Aorta (tissue), 5 donors: ENCODE results near the gene SEM1. TPM values are rescaled to one million over a fixed set of nuclear protein-coding genes. Genes with fewer than 3 reads are reported as not detected.
"Not testable (repeated sequence)": the region's sequence is repeated elsewhere in the genome, so short reads cannot be mapped to it uniquely, and the experiment has no call there.

Experiments used
- ATAC-seq: fragments of 200-7000 bp; cut with Tn5 transposase; one replicate; pipeline ENCODE4 v1.9.1; 2022; ENCODE audit warnings: moderate library complexity; ENCODE audit not compliant: low FRiP score
- DNase-seq, 2 donors: peaks; one replicate each; pipeline ENCODE4 v3.0.0-alpha.2; 2020
- H3K27ac ChIP-seq, 2 donors: one replicate each; pipeline ENCODE4 v1.5.1; 2013; ENCODE audit warnings: low read length in 2 of 2, mild to moderate bottlenecking in 2 of 2, moderate library complexity in 2 of 2, control low read depth in 1 of 2, inconsistent platforms in 1 of 2, low read depth in 1 of 2
- H3K27me3 ChIP-seq, 2 donors: one replicate each; pipeline ENCODE4 v1.6.1; 2013; ENCODE audit warnings: control low read depth in 1 of 2, low read length in 1 of 2, mild to moderate bottlenecking in 1 of 2, moderate library complexity in 1 of 2; ENCODE audit not compliant: insufficient read depth in 2 of 2, control insufficient read depth in 1 of 2
- H3K36me3 ChIP-seq, 2 donors: one replicate each; pipeline ENCODE4 v1.6.1; 2013; ENCODE audit warnings: control low read depth in 1 of 2, low read length in 1 of 2, mild to moderate bottlenecking in 1 of 2; ENCODE audit not compliant: insufficient read depth in 2 of 2, control insufficient read depth in 1 of 2
- H3K4me1 ChIP-seq, 2 donors: one replicate each; pipeline ENCODE4 v1.6.1; 2013; ENCODE audit warnings: low read length in 2 of 2, control low read depth in 1 of 2, mild to moderate bottlenecking in 1 of 2, moderate library complexity in 1 of 2; ENCODE audit not compliant: insufficient read depth in 2 of 2, control insufficient read depth in 1 of 2
- H3K4me3 ChIP-seq, 2 donors: one replicate each; pipeline ENCODE4 v1.5.1; 2013; ENCODE audit warnings: low read length in 2 of 2, control low read depth in 1 of 2, mild to moderate bottlenecking in 1 of 2
- H3K9me3 ChIP-seq: one replicate; pipeline ENCODE4 v1.6.1; 2013; ENCODE audit warnings: mild to moderate bottlenecking, low read length; ENCODE audit not compliant: control insufficient read depth
- WGBS, 2 donors: extraction: QIAGEN DNeasy Blood & Tissue Kit; methylation state at CpG; one replicate each; pipeline ENCODE4 v1.1.7; 2013; 5-methylcytosine and 5-hydroxymethylcytosine counted together
- intact Hi-C, 2 donors: fragments of 100-400 bp; cut with DNase I; formaldehyde crosslinking; loops; one replicate each; pipeline versions ENCODE4 v1.14.2 to v1.15.0; 2022
- long read RNA-seq, 2 donors: library from polyadenylated mRNA; unstranded; transcript quantifications; one replicate each; pipeline ENCODE4 v2.0.0, GENCODE V29; 2020 to 2021
- polyA plus RNA-seq, 2 donors: library from polyadenylated mRNA; stranded (reverse); fragments of 200-250 nt; gene quantifications; one replicate each; pipeline ENCODE4 v1.2.3, GENCODE V29; 2013
- total RNA-seq, 2 donors: library from RNA; stranded (reverse); fragmentation: NEBNext Ultra II Directional; extraction: Animal tissue kit (Norgen Biotek cat#: 25700); gene quantifications; one replicate each; pipeline ENCODE4 v1.2.1, GENCODE V29; 2021
- donor health status: healthy with polysubstance abuse.
- donor health status: Bipolar disorder and iron deficiency.
- donor health status: DM: no; HTN: no; CAD: no.
- donor health status: DM: no; HTN: no; CAD: no.
- donor health status: DM: yes; HTN: yes; CAD: no.

The SEM1 gene
- total RNA-seq (10 to 100 TPM; 41.8 to 45.6 TPM), polyA plus RNA-seq (10 to 100 TPM; 58.4 to 89.8 TPM)
- long read RNA-seq, donor 1, transcript SEM1-201 (3 exons, 1,314 nt): major isoform, 19 of 65 reads
- long read RNA-seq, donor 1, partial matches to known transcripts: 2 of 65 reads
- long read RNA-seq, donor 1, other reads (novel, unspliced or antisense): 42 of 65 reads
- long read RNA-seq, donor 2, transcript SEM1-201 (3 exons, 1,314 nt): major isoform, 38 of 47 reads
- long read RNA-seq, donor 2, partial matches to known transcripts: 0 of 47 reads
- long read RNA-seq, donor 2, other reads (novel, unspliced or antisense): 9 of 47 reads

- DNase-seq (peak; percentile 90 to 94), ATAC-seq (peak; percentile 98)
- Histone ChIP-seq H3K27me3 (no peaks in the 10 kb centered on the region), H3K27ac (peak within 1 kb of the TSS; percentile 34 to 65), H3K36me3 (no peaks in the 10 kb centered on the region), H3K4me1 (peaks cover 0 to 4% of the 10 kb centered on the region in 2 donors), H3K4me3 (peak within 1 kb of the TSS; percentile 72 to 85), H3K9me3 (no peaks in the 10 kb centered on the region)
- 1% methylated on average over 46 of the region's 46 CpGs for WGBS, 2 donors
- intact Hi-C loops: loop anchor here (10.0 kb wide), 1 partner anchor 315 kb away; the partner anchor contains the start of gene DLX5 (in 2 of the 2)
Observed at GRCh38 chr7:96709381-96710228, at the start of gene SEM1. Gene SEM1, minus strand, starts transcription at chr7:96709846. Its CDS starts 83 bp downstream, at chr7:96709763.

GRCh38 chr7:96757880-96758279 lies 48.2 kb upstream of the SEM1 start:
- ATAC-seq, intact Hi-C loops: not testable (repeated sequence)
- WGBS, 2 donors: 89 to 96% methylated on average over 1 of the region's 1 CpG

GRCh38 chr7:96747418-96747940 lies 37.8 kb upstream of the SEM1 start:
- Histone ChIP-seq H3K4me1 (no peaks in the 10 kb centered on the region), H3K27me3 (no peaks in the 10 kb centered on the region), H3K27ac (no peak overlapping the region), H3K36me3 (no peaks in the 10 kb centered on the region), H3K4me3 (no peak overlapping the region), H3K9me3 (peaks cover 5% of the 10 kb centered on the region)
- ATAC-seq (no peak), DNase-seq (no peak)
- intact Hi-C loops: no loop called here
- WGBS, 2 donors: 81 to 86% methylated on average over 2 of the region's 2 CpGs

More at GRCh38 chr7:96757880-96758279, 48.2 kb upstream of the SEM1 start:
- not testable (repeated sequence) for H3K9me3 ChIP-seq, H3K4me1 ChIP-seq, H3K27me3 ChIP-seq, DNase-seq, H3K27ac ChIP-seq, H3K36me3 ChIP-seq, H3K4me3 ChIP-seq

- no peaks in the 10 kb centered on the region for H3K9me3 ChIP-seq
- H3K27me3 ChIP-seq: peaks cover 0 to 6% of the 10 kb centered on the region in 2 donors
- H3K36me3 ChIP-seq: no peaks in the 10 kb centered on the region
- no peak for DNase-seq
- no peaks in the 10 kb centered on the region for H3K4me1 ChIP-seq
- no peak for ATAC-seq
- no peak overlapping the region for H3K4me3 ChIP-seq
- no peak overlapping the region for H3K27ac ChIP-seq
- 26 to 30% methylated on average over 4 of the region's 4 CpGs for WGBS, 2 donors
- intact Hi-C loops: no loop called here
Observed at GRCh38 chr7:96740130-96740529, 30.5 kb upstream of the SEM1 start.

GRCh38 chr7:96739609-96740008 lies 30.0 kb upstream of the SEM1 start:
- no peak overlapping the region for H3K27ac ChIP-seq
- no peaks in the 10 kb centered on the region for H3K36me3 ChIP-seq
- DNase-seq (no peak), ATAC-seq (no peak)
- H3K4me1 ChIP-seq: no peaks in the 10 kb centered on the region
- H3K27me3 ChIP-seq: peaks cover 0 to 6% of the 10 kb centered on the region in 2 donors
- H3K4me3 ChIP-seq: no peak overlapping the region
- intact Hi-C loops: no loop called here
- H3K9me3 ChIP-seq: no peaks in the 10 kb centered on the region
- WGBS, 2 donors: 46 to 47% methylated on average over 1 of the region's 1 CpG

GRCh38 chr7:96739167-96739566 lies 29.5 kb upstream of the SEM1 start:
- H3K27ac ChIP-seq: no peak overlapping the region
- intact Hi-C loops: no loop called here
- no peaks in the 10 kb centered on the region for H3K36me3 ChIP-seq
- H3K9me3 ChIP-seq: no peaks in the 10 kb centered on the region
- no peak for ATAC-seq
- H3K4me3 ChIP-seq: no peak overlapping the region
- no peak for DNase-seq
- 28 to 39% methylated on average over 1 of the region's 1 CpG for WGBS, 2 donors
- H3K27me3 ChIP-seq: peaks cover 0 to 6% of the 10 kb centered on the region in 2 donors
- no peaks in the 10 kb centered on the region for H3K4me1 ChIP-seq

GRCh38 chr7:96738705-96739104 lies 29.1 kb upstream of the SEM1 start:
- intact Hi-C loops: no loop called here
- no peak overlapping the region for H3K27ac ChIP-seq
- H3K27me3 ChIP-seq: peaks cover 0 to 6% of the 10 kb centered on the region in 2 donors
- no peak overlapping the region for H3K4me3 ChIP-seq
- no peaks in the 10 kb centered on the region for H3K4me1 ChIP-seq
- ATAC-seq: no peak
- H3K9me3 ChIP-seq: no peaks in the 10 kb centered on the region
- DNase-seq: no peak
- 80 to 94% methylated on average over 2 of the region's 2 CpGs for WGBS, 2 donors
- no peaks in the 10 kb centered on the region for H3K36me3 ChIP-seq

- H3K27me3 ChIP-seq: peaks cover 0 to 6% of the 10 kb centered on the region in 2 donors
- H3K36me3 ChIP-seq: no peaks in the 10 kb centered on the region
- H3K4me3 ChIP-seq: no peak overlapping the region
- 60% methylated on average over 3 of the region's 3 CpGs for WGBS, 2 donors
- no peaks in the 10 kb centered on the region for H3K9me3 ChIP-seq
- no peaks in the 10 kb centered on the region for H3K4me1 ChIP-seq
- intact Hi-C loops: no loop called here
- no peak for DNase-seq
- no peak overlapping the region for H3K27ac ChIP-seq
- ATAC-seq: no peak
Observed at GRCh38 chr7:96737545-96738050, 28.0 kb upstream of the SEM1 start.
